ENCODE results near the gene VWDE. TPM values are rescaled to one million over a fixed set of nuclear protein-coding genes. Genes with fewer than 3 reads are reported as not detected.
A peak's percentile ranks its signal among the peaks of the same experiment; 100 is the strongest.

VWDE gene
- total RNA-seq, 1 donor from 2014 or later = 0.77 TPM

- no peak overlapping the region for H3K4me3 ChIP-seq (ENCODE audit: insufficient read depth, low read depth, low read length)
- no peak overlapping the region for H2AFZ ChIP-seq (ENCODE audit: low read depth, low read length)
- H4K20me1 ChIP-seq (ENCODE audit: insufficient read depth, low read length) = no peaks in the 10 kb centered on the region
- no peaks in the 10 kb centered on the region for H3K79me2 ChIP-seq (ENCODE audit: insufficient read depth, low read length)
- no peak overlapping the region for H3K4me3 Mint-ChIP-seq (ENCODE audit: unreplicated experiment)
- no peaks in the 10 kb centered on the region for H3K27me3 ChIP-seq (ENCODE audit: insufficient read depth, low read length)
- TF ChIP-seq EZH2 (IDR thresholded peaks at IDR 0.05; ENCODE audit: insufficient read depth, low read length) (no peak), CTCF (IDR thresholded peaks at IDR 0.05; ENCODE audit: insufficient read depth, low read depth, low read length) (no peak)
- no peaks in the 10 kb centered on the region for H3K27me3 Mint-ChIP-seq (ENCODE audit: low read depth, unreplicated experiment)
- peaks cover 1% of the 10 kb centered on the region for H3K9me3 Mint-ChIP-seq (ENCODE audit: unreplicated experiment)
- H3K27ac ChIP-seq (ENCODE audit: low read depth, low read length) = no peak overlapping the region
- no peaks in the 10 kb centered on the region for H3K9me3 ChIP-seq (ENCODE audit: insufficient read depth, low read depth, low read length)
- H3K4me1 ChIP-seq (ENCODE audit: insufficient read depth, low read length) = no peaks in the 10 kb centered on the region
- no peak overlapping the region for H3K9ac ChIP-seq (ENCODE audit: low read length)
- peaks cover 4% of the 10 kb centered on the region for H3K4me1 Mint-ChIP-seq (ENCODE audit: low read depth, unreplicated experiment)
- H3K36me3 Mint-ChIP-seq (ENCODE audit: low read depth, unreplicated experiment) = peaks cover 2% of the 10 kb centered on the region
- DNase-seq (ENCODE audit: low read depth) (peak; percentile 55), FAIRE-seq (no peak)
- no peaks in the 10 kb centered on the region for H3K36me3 ChIP-seq (ENCODE audit: insufficient read depth, low read length)
- H3K27ac Mint-ChIP-seq (ENCODE audit: unreplicated experiment) = peak overlapping the region; percentile 14
- H3K4me2 ChIP-seq (ENCODE audit: low read length) = no peak overlapping the region
Measured at GRCh38 chr7:12281038-12281437, 122.6 kb downstream of the VWDE start.

Other genes with a start within 250 kb of the VWDE start
- 42.8 and 42.9 TPM in 2 replicates for gene TMEM106B, start 192.6 kb downstream of the VWDE start, total RNA-seq
- 0.27 TPM in 1 of 2 replicates, not detected in the other for gene SCIN, start 166.9 kb upstream of the VWDE start, total RNA-seq

Measured in astrocyte (in vitro differentiated cells and primary cell).